GM19023 (cell line): ENCODE results near the gene SNX14.
"Not testable (repeated sequence)": the region's sequence is repeated elsewhere in the genome, so short reads cannot be mapped to it uniquely, and the experiment has no call there.

Source experiments
- ATAC-seq: cut with Tn5 transposase; IDR thresholded peaks from one replicate; pipeline ENCODE4 v1.9.1; 2021; ENCODE audit warnings: mild to moderate bottlenecking, moderate library complexity; ENCODE audit not compliant: unreplicated experiment

SNX14 gene

DNA sequence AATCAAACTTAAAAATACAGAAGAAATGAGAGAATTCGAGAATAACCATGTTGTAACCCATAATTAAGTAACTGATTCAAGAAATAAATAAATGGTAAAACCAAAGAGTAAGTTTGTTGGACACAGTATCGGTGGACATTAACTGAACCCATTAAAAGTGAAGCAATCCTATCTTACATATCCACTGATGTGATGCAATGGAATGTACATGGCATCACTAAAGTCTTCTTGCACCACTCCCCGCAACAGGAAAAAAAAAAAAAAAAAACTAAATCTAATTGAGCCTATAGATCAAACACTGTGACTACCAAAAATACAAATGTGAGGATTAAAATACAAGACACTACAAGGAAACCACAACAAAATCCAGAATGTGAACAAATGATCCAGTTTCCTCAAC is 7.9 kb downstream of the SNX14 start:
- ATAC-seq: no peak

DNA sequence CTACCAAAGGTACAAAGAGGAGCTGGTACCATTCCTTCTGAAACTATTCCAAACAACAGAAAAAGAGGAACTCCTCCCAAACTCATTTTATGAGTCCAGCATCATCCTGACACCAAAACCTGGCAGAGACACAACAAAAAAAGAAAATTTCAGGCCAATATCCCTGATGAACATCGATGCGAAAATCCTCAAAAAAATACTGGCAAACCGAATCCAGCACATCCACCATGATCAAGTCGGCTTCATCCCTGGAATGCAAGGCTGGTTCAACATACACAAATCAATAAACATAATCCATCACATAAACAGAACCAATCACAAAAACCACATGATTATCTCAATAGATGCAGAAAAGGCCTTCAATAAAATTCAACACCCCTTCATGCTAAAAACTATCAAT is 10.8 kb downstream of the SNX14 start:
- ATAC-seq: not testable (repeated sequence)

DNA sequence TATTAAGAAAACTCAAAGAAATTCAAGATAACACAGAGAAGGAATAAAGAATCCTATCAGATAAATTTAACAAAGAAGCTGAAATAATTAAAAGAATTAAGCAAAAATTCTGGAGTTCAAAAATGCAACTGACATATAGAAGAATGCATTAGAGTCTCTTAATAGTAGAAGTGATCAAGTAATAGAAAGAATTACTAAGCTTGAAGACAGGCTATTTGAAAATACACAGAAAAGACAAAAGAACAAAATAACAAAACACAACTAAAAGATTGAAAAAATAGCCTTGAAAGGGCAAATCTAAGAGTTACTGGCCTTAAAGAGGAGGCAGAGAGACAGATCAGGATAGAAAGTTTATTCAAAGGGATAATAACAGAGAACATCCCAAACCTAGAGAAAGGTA is 12.1 kb downstream of the SNX14 start:
- ATAC-seq: no peak

DNA sequence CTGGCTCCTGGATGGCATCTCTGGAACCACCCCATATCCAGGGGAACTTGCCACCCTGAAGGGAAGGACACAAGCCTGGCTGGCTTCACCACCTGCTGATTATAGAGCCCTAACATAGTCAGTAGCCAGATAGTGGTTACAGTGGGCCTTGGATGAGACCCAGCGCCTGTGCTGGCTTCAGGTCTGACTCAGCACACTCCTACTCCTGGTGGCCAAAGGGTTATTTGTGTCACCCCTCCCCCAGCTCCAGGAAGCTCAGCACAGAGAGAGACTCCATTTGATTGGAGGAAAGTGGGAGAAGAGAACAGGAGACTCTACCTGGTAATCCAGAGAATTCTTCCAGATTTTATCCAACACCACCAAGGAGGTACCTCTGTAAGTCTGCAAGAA is 12.8 kb downstream of the SNX14 start:
- ATAC-seq: peak; percentile 82

DNA sequence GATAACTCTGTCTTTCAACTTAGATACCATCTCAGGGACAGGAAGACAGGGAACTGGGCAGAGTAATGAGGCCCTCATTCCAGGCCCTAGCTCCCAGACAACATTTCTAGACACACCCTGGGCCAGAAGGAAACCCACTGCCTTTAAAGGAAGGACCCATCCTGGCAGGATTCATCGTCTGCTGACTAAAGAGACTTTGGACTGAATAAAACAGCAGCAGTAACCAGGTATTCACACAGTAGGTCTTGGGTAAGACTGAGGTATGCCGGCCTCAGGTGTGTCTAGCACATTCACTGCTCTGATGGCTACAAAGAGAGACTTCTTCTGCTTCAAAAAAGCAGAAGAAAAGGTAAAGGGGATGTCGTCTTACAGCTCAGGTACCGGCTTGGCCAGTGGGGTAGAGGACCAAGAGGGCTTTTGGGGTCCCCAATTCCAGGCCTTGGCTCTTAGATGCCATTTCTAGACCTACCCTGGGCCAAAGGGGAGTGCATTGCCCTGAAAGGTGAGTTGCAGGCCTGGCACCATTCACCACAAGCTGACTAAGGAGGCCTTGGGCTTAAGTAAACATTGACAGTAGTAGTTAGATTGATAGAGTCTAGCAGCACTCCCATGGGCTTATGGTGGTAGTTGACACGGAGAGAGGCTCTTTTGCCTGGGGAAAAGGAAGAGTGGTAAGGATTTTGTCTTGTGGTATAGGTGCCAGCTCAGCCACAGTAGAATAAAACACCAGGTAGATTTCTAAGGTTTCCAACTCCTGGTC is 13.4 kb downstream of the SNX14 start:
- ATAC-seq: peak; percentile 24

DNA sequence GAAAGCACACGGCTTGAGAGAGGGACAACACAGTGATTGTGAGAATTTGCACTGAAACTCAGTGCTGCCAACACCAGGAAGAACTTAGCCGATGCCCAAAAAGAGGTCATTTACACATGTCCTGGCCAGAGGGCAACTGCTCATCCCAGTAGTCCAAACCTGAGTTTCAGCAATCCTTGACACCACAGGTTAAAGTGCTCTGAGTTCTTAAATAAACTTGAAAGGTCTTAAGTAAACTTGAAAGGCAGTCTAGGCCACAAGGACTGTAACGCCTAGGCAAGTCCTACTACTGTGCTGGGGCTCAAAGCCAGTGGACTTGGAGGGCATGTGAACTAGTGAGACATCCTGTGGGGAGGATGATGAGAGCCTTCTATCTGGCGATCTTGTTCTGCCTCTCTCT is 14.1 kb downstream of the SNX14 start:
- no peak for ATAC-seq

DNA sequence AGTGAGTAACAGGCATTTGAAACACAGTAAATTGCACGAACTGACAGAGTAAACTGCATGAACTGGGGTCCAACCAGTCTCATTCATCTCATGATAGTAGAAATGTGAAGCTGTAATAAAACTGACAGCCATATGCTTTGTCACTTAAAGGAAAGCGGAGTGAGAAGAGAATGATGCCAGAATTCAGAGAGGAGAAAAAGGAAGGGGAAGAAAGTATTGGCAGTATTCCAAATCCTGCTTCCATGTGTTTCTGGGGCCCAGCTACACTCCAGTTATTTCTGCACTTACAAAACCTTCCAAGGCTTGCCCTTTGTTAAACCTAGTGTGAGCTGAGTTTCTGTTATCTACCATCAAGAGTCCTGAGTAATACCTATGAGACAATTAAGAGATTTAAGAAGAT is 17.2 kb downstream of the SNX14 start:
- no peak for ATAC-seq

DNA sequence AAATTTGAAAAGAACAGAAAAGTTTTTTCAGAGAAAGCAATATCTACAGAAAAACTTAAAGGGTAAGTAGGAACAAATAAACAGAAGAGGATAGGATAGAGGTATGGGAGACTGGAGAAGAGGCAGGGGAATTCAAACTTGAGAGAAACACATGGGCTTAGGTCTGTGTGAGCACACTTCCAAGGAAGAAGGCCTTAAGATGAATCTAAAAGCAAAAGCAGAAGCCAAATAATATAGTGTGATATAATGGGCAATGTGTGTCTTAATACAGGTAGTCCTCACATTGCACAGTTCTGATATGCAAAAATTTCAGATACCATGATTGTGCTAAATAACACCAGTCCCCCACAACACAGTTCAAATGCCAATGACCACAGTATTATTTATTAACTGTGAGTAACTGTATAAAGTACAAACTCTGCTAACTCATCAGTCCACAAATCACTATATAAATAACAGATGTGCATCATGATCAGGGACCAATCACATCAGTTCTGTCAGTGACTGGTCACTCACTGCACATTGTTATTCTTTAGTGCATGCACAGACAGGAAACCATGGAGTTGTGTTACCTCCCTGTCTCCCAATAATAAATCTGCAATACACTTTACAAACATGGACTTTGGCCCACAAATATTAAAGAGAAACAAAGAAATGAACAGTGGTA is 18.6 kb downstream of the SNX14 start:
- ATAC-seq: no peak

DNA sequence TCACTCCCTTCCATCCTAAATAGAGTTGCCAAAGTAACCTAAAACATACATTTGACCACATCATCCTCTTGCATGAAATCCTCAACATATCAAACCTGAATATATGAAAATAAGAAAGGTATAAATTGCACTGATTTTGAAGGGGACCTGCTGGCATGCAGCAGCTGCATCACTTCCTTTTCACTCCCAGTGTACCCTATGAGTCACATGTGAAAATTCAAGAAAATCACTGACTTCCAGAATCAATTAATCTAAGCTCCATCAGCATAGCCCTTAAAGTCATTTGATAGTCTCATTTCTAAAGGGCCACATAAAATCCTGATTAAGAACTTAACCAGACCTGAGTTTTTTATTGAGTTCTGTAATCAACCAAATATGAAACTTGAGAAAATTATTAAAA is 24.3 kb downstream of the SNX14 start:
- ATAC-seq: no peak

DNA sequence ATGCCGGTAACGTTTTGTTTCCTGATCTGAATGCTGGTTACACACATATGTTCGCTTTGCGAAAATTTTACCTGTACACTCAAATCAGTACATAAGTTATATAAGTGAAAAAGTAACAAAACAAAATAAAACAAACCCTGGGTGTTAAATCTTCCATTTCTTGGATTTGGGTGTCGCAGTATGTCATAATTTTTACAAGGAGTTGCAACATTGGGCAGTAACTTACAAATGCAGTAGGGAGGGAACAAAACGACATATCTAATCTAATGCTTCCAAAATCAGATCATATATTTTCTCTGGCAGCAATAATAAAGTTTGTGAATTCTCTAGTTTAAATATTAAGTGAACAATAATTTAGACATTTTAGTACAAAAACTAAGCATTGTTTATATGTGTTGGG is 25.2 kb downstream of the SNX14 start:
- no peak for ATAC-seq

DNA sequence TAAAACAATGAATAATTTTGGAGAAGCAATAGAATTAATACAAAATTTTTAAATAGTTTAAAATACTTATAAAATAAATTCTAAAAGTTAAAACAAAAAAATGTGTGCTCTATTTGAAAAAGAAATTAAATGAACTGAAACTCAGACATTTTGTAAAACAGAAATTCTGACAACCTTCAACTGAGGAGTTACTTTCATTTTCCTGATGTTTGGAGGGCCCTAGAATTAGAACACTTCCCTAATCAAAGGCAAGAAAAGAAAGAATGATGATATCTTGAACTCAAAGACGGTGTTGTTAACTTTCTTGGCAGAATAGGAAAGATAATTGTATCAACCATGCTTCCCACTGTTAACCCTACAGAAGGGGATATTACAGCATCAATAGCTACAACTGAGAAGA is 27.9 kb downstream of the SNX14 start:
- ATAC-seq: no peak

DNA sequence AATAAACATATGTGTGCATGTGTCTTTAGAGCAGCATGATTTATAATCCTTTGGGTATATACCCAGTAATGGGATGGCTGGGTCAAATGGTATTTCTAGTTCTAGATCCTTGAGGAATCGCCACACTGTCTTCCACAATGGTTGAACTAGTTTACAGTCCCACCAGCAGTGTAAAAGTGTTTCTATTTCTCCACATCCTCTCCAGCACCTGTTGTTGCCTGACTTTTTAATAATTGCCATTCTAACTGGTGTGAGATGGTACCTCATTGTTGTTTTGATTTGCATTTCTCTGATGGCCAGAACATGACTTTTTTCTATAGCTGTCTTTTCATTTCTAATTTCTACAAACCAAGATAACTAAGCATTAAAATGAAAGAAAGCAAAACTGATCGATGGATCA is 29.4 kb downstream of the SNX14 start:
- ATAC-seq: not testable (repeated sequence)

DNA sequence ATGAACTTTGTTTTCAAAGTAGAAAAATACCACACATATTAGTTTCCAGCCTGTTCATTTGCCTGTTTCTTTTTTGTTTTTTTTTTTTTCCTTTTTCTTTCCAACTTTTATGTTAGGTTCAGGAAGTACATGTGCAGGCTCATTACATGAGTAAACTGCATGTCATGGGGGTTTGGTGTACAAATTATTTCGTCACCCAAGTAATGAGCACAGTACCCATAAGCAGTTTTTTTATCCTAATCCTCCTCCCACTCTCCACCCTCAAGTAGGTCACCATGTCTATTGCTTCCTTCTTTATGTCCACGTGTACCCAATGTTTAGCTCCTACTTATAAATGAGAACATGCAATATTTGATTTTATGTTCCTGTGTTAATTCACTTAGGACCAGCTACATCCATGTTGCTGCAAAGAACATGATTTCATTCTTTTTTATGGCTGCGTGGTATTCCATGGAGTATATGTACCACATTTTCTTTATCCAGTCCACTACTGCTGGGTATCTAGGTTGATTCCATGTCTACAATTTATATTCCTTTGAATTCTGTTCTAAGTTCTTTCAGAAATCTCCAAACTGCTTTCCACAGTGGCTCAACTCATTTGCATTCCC is 31.8 kb downstream of the SNX14 start:
- no peak for ATAC-seq

DNA sequence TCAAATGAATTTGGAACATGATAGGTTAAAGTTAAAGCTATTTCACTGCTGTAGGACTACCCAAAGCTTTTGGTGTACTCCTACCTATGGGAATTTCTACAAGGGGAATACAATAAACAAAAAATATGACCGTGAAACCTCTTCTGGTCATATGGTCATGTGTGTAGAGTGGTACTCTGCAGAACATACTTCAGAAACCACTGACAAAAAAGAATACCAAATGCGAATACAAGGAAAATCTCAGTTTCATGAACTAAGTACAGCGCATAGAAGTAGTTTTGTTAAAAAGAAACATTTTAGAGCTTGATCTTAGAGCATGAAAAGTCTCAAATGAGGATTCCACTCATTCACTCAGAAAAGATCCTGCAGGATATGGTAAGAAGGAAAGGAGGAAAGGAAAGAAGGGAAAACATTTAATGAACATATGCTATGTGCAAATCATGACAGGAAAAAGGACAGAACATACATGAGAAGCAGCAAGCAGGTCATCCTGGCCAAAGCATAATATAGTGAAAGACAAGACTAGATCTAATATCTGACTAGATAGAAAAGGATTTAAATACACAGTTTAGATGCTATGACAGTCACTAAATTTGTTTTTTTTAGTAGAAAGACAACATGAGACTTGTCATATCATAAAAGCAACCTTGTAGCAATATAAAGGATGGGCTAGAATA is 36.5 kb downstream of the SNX14 start:
- ATAC-seq: no peak

DNA sequence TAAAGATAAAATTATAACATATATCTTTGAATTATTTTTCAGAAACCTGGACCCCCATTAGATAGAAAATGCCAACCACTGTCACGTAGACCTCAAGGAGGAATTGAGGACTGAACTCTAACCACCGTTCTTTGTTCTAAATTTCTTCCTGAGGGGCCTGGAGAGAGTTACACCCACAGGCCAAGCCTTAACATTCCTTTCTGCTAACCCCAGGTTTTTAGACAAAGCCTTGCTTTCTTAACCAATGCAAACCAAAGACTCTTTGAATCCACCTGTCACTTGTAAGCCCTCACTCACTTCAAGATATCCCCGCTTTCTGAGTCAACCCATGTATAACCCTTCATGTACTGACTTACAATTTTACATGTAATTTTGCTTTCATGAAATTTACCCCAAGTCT is 41.0 kb downstream of the SNX14 start:
- no peak for ATAC-seq

DNA sequence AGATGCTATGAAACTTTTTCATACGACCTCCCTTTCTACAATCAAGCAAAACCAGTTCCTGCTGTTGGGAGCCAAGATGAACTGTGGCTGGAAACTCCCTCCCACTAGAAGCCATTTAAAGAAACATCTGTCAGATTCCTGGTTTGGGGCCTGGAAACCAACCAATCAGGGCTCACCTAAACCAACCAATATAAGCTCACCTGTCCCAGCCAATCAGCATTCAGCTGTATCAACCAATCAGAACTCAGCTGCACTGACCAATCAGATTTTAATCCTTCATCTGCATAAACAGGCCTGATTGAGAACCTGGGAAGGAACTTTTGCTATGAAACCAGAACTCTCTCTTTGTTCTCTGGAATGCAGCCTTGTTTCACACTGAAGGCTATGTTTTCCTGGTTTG is 42.4 kb downstream of the SNX14 start:
- ATAC-seq: no peak

DNA sequence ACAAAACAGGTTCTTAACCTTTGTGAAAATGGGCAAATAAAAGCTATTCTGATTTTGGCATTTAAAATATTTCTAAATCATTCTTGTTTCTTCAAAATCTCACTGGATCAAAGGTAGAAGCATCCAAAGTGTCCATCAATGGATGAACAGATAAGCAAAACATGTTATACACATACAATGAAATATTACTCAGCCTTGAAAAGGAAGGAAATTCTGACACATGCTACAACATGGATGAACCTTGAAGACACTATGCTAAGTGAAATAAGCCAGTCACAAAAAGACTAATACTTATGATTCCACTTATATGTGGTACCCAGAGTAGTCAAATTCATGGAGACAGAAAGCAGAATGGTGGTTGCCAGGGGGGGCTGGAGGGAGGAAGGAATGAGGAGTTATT is 45.9 kb downstream of the SNX14 start:
- no peak for ATAC-seq

DNA sequence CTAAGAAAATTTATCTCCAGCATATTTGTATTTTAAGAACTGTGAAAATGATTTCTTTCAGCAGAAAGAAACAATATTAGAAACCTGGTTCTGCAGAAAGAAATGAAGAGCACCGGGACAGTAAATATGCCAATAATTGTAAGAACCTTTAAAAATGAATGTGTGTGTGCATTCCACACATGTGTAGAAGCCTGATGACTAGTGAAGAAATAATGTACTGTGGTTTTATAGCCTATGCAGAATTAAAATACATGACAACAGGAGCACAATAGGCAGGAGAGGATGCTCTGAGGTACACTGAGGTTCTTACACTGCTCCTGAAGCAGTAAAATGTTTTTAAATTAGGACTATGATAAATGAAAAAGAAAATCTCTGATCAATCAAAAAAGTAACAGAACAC is 48.9 kb downstream of the SNX14 start:
- no peak for ATAC-seq

DNA sequence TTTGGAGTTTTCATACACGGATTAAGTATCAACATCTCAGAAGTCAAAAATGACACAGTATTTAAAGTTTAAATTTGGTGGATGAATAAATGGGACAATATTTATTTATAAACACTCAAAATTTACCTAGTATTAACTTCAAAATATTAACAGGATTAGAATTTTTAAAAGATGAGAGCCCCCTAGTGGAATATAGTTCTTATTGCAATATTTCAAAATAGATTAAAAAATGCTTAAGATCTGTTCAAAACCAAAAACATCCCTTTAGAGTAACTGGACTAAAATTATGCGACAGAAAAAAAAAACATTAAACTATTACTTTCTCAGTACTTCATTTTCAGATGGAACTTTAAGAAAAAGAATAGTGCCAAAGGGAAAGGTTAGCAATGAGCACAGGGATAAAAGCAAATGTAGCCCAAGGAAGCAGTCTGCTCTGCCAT is 56.6 kb downstream of the SNX14 start:
- no peak for ATAC-seq

DNA sequence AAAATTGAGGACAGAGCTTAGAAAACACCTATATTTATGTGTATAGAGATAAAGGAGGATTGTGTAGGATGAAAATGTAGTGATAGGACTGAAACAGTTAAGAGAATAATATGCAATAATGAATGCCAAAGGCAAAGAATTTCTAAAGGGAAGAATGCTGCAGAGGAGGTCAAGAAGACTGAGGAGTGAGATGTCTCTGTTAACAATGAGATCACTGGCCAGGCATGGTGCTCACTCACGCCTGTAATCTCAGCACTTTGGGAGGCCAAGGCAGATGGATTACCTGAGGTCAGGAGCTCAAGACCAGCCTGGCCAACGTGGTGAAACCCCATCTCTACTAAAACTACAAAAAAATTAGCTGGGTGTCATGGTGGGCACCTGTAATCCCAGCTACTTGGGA is 69.4 kb downstream of the SNX14 start:
- not testable (repeated sequence) for ATAC-seq

DNA sequence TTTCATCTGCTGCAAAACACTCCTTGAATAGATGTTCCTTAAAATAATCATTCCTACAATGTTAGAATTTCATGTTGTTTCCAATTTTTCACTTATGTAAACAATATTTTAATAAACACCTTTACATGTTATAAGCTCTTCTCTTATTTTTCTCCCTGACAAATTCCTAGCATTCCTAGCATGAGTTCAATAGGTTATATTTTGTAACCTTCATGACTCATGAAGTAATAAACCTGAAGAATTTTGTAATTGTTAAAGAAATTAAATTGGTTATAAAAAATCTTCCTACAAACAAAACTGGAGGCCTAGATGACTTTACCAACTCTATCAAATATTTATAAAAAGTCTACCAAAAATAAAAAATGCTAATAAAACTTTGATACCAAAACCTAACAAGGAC is 77.5 kb downstream of the SNX14 start:
- ATAC-seq: no peak
